Activated CD4-positive, alpha-beta memory T cell treated with anti-CD3 and anti-CD28 coated beads for 36 hours (primary cell): ENCODE results near the gene RASGRF2. TPM values are rescaled to one million over a fixed set of nuclear protein-coding genes. Genes with fewer than 3 reads are reported as not detected.

Source experiments
- CTCF ChIA-PET: fragments of 350-600 bp; sonication (Branson Sonifier 250); formaldehyde crosslinking; loops from one replicate; lab custom pipeline; 2021; ENCODE audit warnings: antibody characterized with exemption, inconsistent platforms; lab: Charles Lee
- POLR2A ChIA-PET: fragments of 350-600 bp; sonication (Branson Sonifier 250); formaldehyde crosslinking; loops from one replicate; lab custom pipeline; 2021; ENCODE audit warnings: antibody characterized with exemption; lab: Charles Lee
- DNase-seq: peaks from one replicate; pipeline ENCODE4 v3.0.0-alpha.2; 2020
- H3K27ac Mint-ChIP-seq: one replicate; pipeline ENCODE4 v1.8.0; 2021; ENCODE audit warnings: mixed read lengths
- H3K27me3 Mint-ChIP-seq: one replicate; pipeline ENCODE4 v1.8.0; 2021; ENCODE audit warnings: mixed read lengths
- H3K36me3 Mint-ChIP-seq: one replicate; pipeline ENCODE4 v1.8.0; 2021; ENCODE audit warnings: mixed read lengths
- H3K4me1 Mint-ChIP-seq: one replicate; pipeline ENCODE4 v1.8.0; 2021; ENCODE audit warnings: low read depth, mixed read lengths
- H3K4me3 Mint-ChIP-seq: one replicate; pipeline ENCODE4 v1.8.0; 2021; ENCODE audit warnings: mild to moderate bottlenecking, mixed read lengths
- H3K9me3 Mint-ChIP-seq: one replicate; pipeline ENCODE4 v1.8.0; 2021; ENCODE audit warnings: mixed read lengths
- intact Hi-C: fragments of 100-400 bp; cut with micrococcal nuclease; formaldehyde crosslinking; loops from one replicate; pipeline ENCODE4 v1.15.1; 2023
- total RNA-seq, 2 experiments: library from RNA; stranded (reverse); gene quantifications; one replicate each; pipeline ENCODE4 v1.2.3, GENCODE V29; 2021

Gene RASGRF2
- total RNA-seq, 2 experiments from 2014 or later = 7.6 to 8.6 TPM

DNA sequence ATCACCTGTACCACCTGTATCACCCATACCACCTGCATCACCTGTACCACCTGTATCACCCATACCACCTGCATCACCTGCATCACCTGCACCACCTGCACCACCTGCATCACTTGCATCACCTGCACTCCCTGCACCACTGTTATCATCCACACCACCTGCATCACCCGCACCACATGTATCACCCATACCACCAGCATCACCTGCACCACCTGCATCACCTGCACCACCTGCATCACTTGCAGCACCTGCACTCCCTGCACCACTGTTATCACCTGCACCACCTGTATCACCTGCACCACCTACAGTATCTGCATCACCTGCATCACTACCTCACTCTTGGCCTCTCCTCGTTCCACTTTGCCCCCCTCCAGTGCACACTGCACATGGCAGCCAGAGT is 209.8 kb downstream of the RASGRF2 start:
- no peak overlapping the region for H3K27ac Mint-ChIP-seq
- peaks cover 4% of the 10 kb centered on the region for H3K4me1 Mint-ChIP-seq
- intact Hi-C loops = no loop called here
- H3K4me3 Mint-ChIP-seq = no peak overlapping the region
- ChIA-PET CTCF (no interaction called here), POLR2A (no interaction called here)
- no peaks in the 10 kb centered on the region for H3K9me3 Mint-ChIP-seq
- no peaks in the 10 kb centered on the region for H3K27me3 Mint-ChIP-seq
- H3K36me3 Mint-ChIP-seq = peaks cover 2% of the 10 kb centered on the region
- no peak for DNase-seq

DNA sequence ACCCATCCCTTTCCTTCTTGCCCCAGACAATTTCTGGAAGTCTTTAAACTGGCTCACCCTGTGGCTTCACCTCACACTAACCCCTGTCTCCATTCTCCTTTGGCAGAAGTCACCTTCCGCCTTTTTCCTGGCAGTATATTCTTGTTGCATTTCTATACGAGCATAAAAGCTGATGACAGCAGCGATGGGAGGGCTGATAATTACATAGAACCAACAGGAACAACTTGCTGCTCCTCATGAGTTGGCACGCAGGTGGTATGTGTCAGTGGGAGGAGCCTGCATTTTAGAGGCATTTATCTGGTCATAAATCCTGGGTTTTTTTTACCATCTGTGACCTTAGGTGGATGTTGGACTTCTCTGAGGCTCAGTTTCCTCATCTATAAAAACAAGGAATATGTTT is 211.6 kb downstream of the RASGRF2 start:
- Mint-ChIP-seq H3K4me1 (no peaks in the 10 kb centered on the region), H3K36me3 (peaks cover 2% of the 10 kb centered on the region), H3K9me3 (no peaks in the 10 kb centered on the region), H3K4me3 (no peak overlapping the region), H3K27me3 (no peaks in the 10 kb centered on the region), H3K27ac (no peak overlapping the region)
- DNase-seq = no peak
- intact Hi-C loops = no loop called here
- CTCF ChIA-PET = no interaction called here
- POLR2A ChIA-PET = no interaction called here

DNA sequence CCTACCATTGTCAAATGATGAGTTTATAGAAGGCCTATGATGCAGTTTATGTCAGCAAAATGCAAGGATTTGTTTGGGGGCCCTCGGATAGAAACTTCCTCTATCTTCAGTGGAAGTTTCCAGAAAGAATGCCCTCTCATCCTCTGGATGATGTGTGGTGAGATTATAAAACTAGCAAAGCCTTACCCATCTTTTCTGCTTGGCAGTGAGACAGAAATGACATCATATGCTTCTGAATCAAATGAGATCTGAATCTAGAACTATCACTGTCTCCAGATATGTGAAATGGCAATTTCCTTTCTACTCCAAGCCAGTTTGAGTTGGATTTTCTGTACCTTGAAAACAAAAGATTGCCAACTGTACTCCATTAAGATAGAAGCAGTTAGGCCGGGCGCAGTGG is 212.5 kb downstream of the RASGRF2 start:
- ChIA-PET CTCF (no interaction called here), POLR2A (no interaction called here)
- no peak overlapping the region for H3K4me3 Mint-ChIP-seq
- no peaks in the 10 kb centered on the region for H3K27me3 Mint-ChIP-seq
- H3K36me3 Mint-ChIP-seq = peaks cover 2% of the 10 kb centered on the region
- intact Hi-C loops = no loop called here
- DNase-seq = no peak
- no peak overlapping the region for H3K27ac Mint-ChIP-seq
- no peaks in the 10 kb centered on the region for H3K4me1 Mint-ChIP-seq
- H3K9me3 Mint-ChIP-seq = no peaks in the 10 kb centered on the region

DNA sequence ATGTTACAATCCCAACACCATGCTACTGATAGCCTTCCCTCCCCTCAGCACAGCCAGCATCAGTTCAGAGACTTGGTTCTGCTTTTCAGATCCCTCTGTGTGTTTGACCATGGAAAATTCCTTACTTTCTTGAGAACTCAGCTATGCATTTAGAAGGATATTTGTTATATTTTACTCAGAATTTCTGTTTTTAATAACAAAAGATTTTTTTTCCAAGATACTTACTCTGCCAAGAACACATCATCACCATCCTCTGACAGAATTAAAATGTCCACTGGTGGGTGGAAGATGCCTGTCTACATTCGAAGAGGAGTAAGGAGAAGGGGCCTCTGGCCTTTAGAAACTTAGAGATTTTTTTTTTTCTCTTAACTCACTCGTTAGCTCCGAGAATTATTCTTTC is 216.9 kb downstream of the RASGRF2 start:
- Mint-ChIP-seq H3K27ac (no peak overlapping the region), H3K36me3 (peaks cover 4% of the 10 kb centered on the region), H3K27me3 (no peaks in the 10 kb centered on the region), H3K9me3 (no peaks in the 10 kb centered on the region), H3K4me3 (no peak overlapping the region), H3K4me1 (no peaks in the 10 kb centered on the region)
- no peak for DNase-seq
- intact Hi-C loops = no loop called here
- ChIA-PET POLR2A (no interaction called here), CTCF (no interaction called here)

DNA sequence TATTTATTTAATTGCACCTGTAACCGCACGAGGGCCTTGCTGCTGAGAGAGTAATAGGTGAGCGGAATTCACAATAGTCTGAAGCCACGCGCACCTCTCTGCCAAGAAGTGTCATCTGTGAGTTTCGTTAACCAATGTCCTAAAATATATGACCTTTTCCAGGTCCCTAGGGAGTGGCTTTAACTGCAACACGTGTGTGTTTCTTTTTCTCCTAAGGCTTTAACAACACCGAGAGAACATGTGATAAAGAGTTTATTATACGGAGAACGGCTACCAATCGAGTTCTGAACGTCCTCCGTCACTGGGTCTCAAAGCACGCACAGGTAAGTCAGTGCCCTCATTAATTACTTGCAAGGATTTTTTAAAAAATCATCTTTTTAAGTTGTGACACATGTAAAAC is 219.8 kb downstream of the RASGRF2 start:
- Mint-ChIP-seq H3K27ac (no peak overlapping the region), H3K36me3 (peaks cover 4% of the 10 kb centered on the region), H3K9me3 (no peaks in the 10 kb centered on the region), H3K27me3 (no peaks in the 10 kb centered on the region), H3K4me3 (no peak overlapping the region), H3K4me1 (peaks cover 16% of the 10 kb centered on the region)
- DNase-seq = no peak
- ChIA-PET CTCF (no interaction called here), POLR2A (no interaction called here)
- intact Hi-C loops = loop anchor here (5.0 kb wide), 1 partner anchor 218 kb away; the partner anchor contains the start of gene RASGRF2

DNA sequence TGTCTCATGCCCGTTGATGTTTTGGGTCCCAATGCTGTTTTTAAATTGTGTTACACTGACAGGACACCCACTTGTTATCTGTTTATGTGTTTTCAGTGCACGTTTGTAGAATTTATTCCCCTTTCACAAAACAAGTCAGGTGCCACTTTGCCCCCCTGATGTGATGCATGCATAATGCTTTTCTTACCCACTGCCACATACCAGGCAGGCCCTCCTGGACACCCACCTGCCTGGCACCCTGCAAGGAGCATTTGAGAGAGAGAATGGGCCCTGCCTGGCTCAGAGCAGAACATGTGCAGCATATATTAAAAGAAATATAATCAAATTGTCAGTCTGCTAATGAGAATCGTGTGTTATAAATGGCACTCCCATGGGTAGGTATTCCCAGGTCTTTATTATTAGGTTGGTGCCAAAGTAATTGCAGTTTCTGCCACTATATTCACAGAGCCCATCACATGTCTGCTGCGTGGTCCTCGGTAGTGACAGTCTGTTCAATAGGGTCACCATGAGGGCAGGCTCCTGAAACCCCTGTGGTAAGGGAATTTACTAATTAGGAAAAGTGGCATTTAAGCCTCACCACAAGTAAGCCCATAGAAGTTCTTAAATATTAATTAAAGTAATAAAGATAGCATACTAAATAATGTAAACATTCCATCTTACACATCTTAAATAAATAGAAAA is 220.8 kb downstream of the RASGRF2 start:
- CTCF ChIA-PET = interaction anchor here (0.8 to 1.2 kb wide), 2 partner anchors 9 to 12 kb away, joined by 3 to 4 read pairs; no protein-coding TSS in a partner anchor
- Mint-ChIP-seq H3K27me3 (no peaks in the 10 kb centered on the region), H3K4me3 (no peak overlapping the region), H3K9me3 (no peaks in the 10 kb centered on the region), H3K27ac (no peak overlapping the region), H3K4me1 (peaks cover 16% of the 10 kb centered on the region), H3K36me3 (peaks cover 4% of the 10 kb centered on the region)
- DNase-seq = no peak
- intact Hi-C loops = loop anchor here (5.0 kb wide), 1 partner anchor 219 kb away; the partner anchor contains the start of gene RASGRF2
- POLR2A ChIA-PET = interaction anchor here (0.8 kb wide), 1 partner anchor 526 kb away, joined by 3 read pairs; the partner anchor contains the start of gene MSH3

DNA sequence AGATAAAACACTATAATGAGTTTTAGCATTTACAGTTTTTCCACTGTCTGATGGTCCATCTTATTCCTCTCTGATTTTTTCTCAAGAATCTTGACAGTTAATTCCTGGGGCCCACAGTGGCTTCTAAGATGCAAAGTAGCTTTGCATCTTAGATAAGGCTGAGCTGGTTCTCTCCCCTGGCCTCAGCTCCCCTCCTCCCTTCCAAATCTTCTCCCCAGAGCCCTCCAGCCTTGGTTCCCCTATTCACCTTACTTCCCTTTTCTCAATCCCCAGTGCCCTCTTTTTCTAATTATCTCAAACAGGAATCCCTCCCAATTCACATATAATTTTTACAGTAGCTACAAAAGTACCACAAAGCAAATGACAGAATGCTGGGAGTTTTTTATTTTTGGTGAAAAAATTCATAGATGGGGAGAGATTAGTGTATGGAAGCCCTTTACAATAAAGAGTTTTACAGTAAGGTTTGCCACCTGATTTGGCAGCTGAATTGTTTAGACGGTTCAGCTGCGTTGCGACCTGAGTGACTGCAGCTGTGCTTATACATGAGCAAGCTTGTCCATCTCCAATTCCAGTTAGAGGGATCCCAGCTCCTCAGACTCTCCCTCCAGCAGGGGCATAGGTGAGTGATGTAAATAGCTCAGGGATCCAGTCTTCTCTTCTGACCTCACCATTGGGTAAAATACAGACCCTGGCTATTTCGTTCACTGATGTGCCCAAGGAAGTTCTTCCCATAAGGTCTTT is 221.6 kb downstream of the RASGRF2 start:
- POLR2A ChIA-PET = interaction anchor here (0.8 kb wide), 1 partner anchor 527 kb away, joined by 3 read pairs; the partner anchor contains the start of gene MSH3

DNA sequence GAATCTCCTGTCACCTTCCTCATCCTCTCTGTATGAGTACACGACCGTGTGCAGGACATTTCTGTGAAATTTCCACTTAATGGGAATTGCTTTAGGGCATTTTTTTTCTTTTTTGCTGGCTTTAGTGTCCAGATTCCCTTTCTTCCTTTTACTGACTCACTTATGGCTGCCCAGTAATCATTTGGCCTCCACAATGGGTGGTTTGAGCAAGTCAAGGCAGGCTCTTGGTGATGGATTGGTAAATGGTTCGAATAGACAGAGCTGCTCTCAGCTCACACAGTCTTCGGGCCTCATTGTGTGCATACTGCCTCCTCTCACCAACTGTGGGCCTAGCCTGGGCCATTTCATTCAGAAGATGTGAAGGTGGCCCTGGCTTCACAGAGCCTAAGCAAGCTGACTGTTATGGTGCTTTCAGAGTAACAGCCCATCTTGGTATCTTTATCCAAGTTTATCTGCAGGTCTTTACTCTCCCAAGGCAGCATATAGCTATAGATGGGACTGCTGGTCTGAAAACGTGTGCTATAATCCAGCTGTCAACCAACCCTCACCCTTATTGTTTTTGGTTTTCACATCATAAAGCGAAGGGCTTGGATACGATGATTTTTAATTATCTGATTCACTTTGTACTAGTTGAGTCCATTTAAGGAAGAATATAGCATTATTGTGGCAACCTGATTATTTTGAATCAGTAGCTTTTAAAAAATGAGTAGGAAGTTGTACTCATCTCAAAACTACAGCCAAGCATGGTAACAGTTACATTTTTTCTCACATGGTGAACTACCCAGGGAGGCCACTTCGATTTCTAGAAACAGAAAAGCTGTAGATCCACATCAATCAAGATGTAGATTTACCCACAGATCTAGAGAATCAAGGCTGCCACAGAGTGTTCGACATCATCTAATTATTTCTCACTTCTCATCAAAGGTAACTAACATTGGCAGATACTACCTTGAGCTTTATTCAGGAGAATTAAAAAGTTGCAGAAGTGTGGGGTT is 222.5 kb downstream of the RASGRF2 start:
- H3K27me3 Mint-ChIP-seq = no peaks in the 10 kb centered on the region
- H3K4me3 Mint-ChIP-seq = no peak overlapping the region
- no peaks in the 10 kb centered on the region for H3K9me3 Mint-ChIP-seq
- H3K27ac Mint-ChIP-seq = no peak overlapping the region
- intact Hi-C loops = loop anchor here (5.0 kb wide), 1 partner anchor 220 kb away; the partner anchor contains the start of gene RASGRF2
- no peak for DNase-seq
- H3K4me1 Mint-ChIP-seq = peaks cover 16% of the 10 kb centered on the region
- ChIA-PET CTCF (interaction anchor here (0.7 to 1.2 kb wide), 4 partner anchors 8 to 246 kb away, joined by 3 to 6 read pairs (median 4); no protein-coding TSS in a partner anchor), POLR2A (interaction anchor here (0.5 kb wide), 1 partner anchor 164 kb away, joined by 3 read pairs; no protein-coding TSS in a partner anchor)
- peaks cover 4% of the 10 kb centered on the region for H3K36me3 Mint-ChIP-seq

More for the DNA sequence above, 221.6 kb downstream of the RASGRF2 start:
- Mint-ChIP-seq H3K27ac (no peak overlapping the region), H3K4me3 (no peak overlapping the region), H3K9me3 (no peaks in the 10 kb centered on the region), H3K36me3 (peaks cover 4% of the 10 kb centered on the region), H3K4me1 (peaks cover 16% of the 10 kb centered on the region), H3K27me3 (no peaks in the 10 kb centered on the region)
- no peak for DNase-seq
- intact Hi-C loops = loop anchor here (5.0 kb wide), 1 partner anchor 219 kb away; the partner anchor contains the start of gene RASGRF2
- CTCF ChIA-PET = interaction anchor here (0.8 to 1.2 kb wide), 2 partner anchors 9 to 11 kb away, joined by 3 to 4 read pairs; no protein-coding TSS in a partner anchor

DNA sequence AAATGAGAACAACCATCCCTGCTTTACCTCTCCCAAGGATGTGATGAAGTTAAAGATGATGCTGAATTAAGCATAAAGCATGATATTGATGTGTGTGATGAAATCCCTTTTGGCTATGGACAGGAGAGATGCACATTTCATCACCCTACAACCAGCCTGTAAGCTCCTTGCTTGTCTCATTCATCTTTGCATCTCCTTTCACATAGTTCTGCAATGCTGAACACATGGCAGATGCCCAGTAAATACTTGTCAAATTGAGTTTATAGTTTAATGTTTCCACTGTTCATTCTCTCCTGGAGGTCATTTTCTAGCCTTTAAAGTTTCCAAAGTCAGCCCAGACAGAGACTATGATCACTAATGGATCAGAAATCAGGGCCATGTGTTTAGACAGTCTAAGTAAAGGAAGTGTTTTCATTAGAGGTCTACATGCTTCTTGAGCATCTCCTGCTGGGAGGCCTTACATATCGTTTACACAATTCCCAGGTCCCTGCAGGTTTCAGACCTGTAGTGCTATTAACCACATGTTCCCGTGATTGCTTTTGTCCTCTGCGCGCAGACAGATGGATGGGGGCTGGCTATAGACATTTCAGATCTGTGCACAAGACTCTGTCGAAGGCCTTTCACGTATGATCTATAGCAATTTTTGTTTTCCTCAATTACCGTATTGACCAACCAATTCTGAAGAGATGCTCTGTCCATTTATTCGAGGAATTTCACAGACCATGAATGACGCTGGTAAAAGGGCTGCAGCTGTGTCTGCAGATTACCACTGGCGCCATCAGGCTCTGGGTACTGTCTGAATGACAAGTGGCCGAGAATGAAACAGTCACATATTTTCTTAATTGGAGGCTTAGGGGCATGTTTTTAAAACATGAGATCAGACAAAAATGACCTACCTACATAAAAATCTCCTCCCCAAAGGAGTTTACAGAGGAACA is 223.9 kb downstream of the RASGRF2 start:
- intact Hi-C loops = loop anchor here (5.0 kb wide), 1 partner anchor 222 kb away; the partner anchor contains the start of gene RASGRF2
- H3K27ac Mint-ChIP-seq = no peak overlapping the region
- POLR2A ChIA-PET = interaction anchor here (0.6 kb wide), 1 partner anchor 529 kb away, joined by 3 read pairs; no protein-coding TSS in a partner anchor

DNA sequence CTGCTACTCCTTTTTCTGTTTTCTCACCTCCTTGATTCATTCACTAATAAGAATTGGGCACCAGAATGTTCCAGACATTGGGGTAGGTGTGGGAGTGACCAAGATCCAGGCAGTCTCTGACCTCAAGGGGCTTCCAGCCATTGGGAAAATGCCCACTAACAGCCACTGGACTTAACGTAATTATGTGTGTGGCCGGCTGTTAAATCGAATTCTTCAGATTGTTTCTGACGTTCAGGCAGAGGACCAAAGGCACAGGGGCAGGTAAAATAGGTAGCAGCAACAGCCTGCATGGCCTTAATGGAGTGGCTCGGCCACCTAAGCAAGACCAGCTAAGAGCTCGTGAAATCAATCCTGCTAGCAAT is 224.6 kb downstream of the RASGRF2 start:
- Mint-ChIP-seq H3K36me3 (peaks cover 1% of the 10 kb centered on the region), H3K27ac (no peak overlapping the region), H3K27me3 (no peaks in the 10 kb centered on the region), H3K4me3 (no peak overlapping the region), H3K4me1 (peaks cover 16% of the 10 kb centered on the region), H3K9me3 (no peaks in the 10 kb centered on the region)
- no peak for DNase-seq
- CTCF ChIA-PET = interaction anchor here (2.9 kb wide), 1 partner anchor 10 kb away, joined by 12 read pairs; no protein-coding TSS in a partner anchor
- intact Hi-C loops = loop anchor here (5.0 kb wide), 1 partner anchor 222 kb away; the partner anchor contains the start of gene RASGRF2
- POLR2A ChIA-PET = interaction anchor here (0.6 kb wide), 1 partner anchor 529 kb away, joined by 3 read pairs; no protein-coding TSS in a partner anchor

More for the DNA sequence above, 223.9 kb downstream of the RASGRF2 start:
- Mint-ChIP-seq H3K9me3 (no peaks in the 10 kb centered on the region), H3K4me3 (no peak overlapping the region), H3K4me1 (peaks cover 16% of the 10 kb centered on the region), H3K36me3 (peaks cover 1% of the 10 kb centered on the region), H3K27me3 (no peaks in the 10 kb centered on the region)
- CTCF ChIA-PET = interaction anchor here (0.7 kb wide), 1 partner anchor 116 kb away, joined by 3 read pairs; no protein-coding TSS in a partner anchor
- DNase-seq = no peak
